Keratinocyte (primary cell): ENCODE measurements around the gene RRP9. TPM values are rescaled to one million over a fixed set of nuclear protein-coding genes. Genes with fewer than 3 reads are reported as not detected.

ENCODE experiments used
- DNase-seq: peaks from one replicate; pipeline ENCODE4 v3.0.0-alpha.2; 2011; ENCODE audit warnings: low read depth, missing footprints, low spot score
- FAIRE-seq: peaks from 2 replicates; lab custom pipeline; 2011; peaks lifted over from hg19 to GRCh38; lab: Jason Lieb, UNC
- H2AFZ ChIP-seq: 2 replicates; pipeline ENCODE4 v1.6.0; 2012; ENCODE audit warnings: low read length, control low read depth, inconsistent platforms; ENCODE audit not compliant: control insufficient read depth
- H3K27ac ChIP-seq: 2 replicates; pipeline ENCODE4 v1.5.1; 2011; ENCODE audit warnings: low read length; ENCODE audit not compliant: control insufficient read depth, insufficient read depth
- H3K27me3 ChIP-seq: 3 replicates; pipeline ENCODE4 v1.6.0; 2011; ENCODE audit warnings: low read length; ENCODE audit not compliant: control insufficient read depth, insufficient read depth; ENCODE audit errors: extremely low read depth
- H3K36me3 ChIP-seq, 2 experiments: 2 replicates in 1 of 2; 3 replicates in 1 of 2; pipeline ENCODE4 v1.5.1; 2011; ENCODE audit warnings: low read length in 2 of 2, mild to moderate bottlenecking in 1 of 2; ENCODE audit not compliant: control insufficient read depth in 2 of 2, insufficient read depth in 2 of 2; ENCODE audit errors: extremely low read depth in 1 of 2
- H3K4me1 ChIP-seq: 3 replicates; pipeline ENCODE4 v1.5.1; 2011; ENCODE audit warnings: low read length; ENCODE audit not compliant: control insufficient read depth, insufficient read depth; ENCODE audit errors: extremely low read depth
- H3K4me2 ChIP-seq: 3 replicates; pipeline ENCODE4 v1.6.0; 2011; ENCODE audit warnings: low read depth, low read length; ENCODE audit not compliant: control insufficient read depth, insufficient read depth; ENCODE audit errors: extremely low read depth
- H3K4me3 ChIP-seq, 3 experiments: fragments of 200-600 bp in 1 of 3; sonication (generic) in 1 of 3; 2 replicates in 2 of 3; 3 replicates in 1 of 3; pipeline ENCODE4 v1.5.1; 2011 to 2016; ENCODE audit warnings: low read length in 3 of 3, mild to moderate bottlenecking in 3 of 3, control low read depth in 2 of 3, inconsistent platforms in 1 of 3, low read depth in 1 of 3, mixed read lengths in 1 of 3, mixed run types in 1 of 3, moderate library complexity in 1 of 3; ENCODE audit not compliant: control insufficient read depth in 2 of 3, insufficient read depth in 2 of 3; ENCODE audit errors: extremely low read depth in 1 of 3
- H3K79me2 ChIP-seq: 2 replicates; pipeline ENCODE4 v1.6.0; 2012; ENCODE audit warnings: low read length; ENCODE audit not compliant: control insufficient read depth, insufficient read depth
- H3K9ac ChIP-seq: 3 replicates; pipeline ENCODE4 v1.6.0; 2011; ENCODE audit warnings: low read length; ENCODE audit not compliant: control insufficient read depth, insufficient read depth; ENCODE audit errors: extremely low read depth
- H3K9me1 ChIP-seq: 3 replicates; pipeline ENCODE4 v1.6.0; 2011; ENCODE audit warnings: low read length; ENCODE audit not compliant: control insufficient read depth, insufficient read depth; ENCODE audit errors: extremely low read depth
- H3K9me3 ChIP-seq: 2 replicates; pipeline ENCODE4 v1.5.1; 2012; ENCODE audit warnings: low read depth, low read length; ENCODE audit not compliant: control insufficient read depth
- H4K20me1 ChIP-seq: 3 replicates; pipeline ENCODE4 v1.6.0; 2011; ENCODE audit warnings: low read length; ENCODE audit not compliant: control insufficient read depth, insufficient read depth; ENCODE audit errors: extremely low read depth
- CTCF ChIP-seq, 3 experiments: IDR thresholded peaks in 1 of 3; conservative IDR thresholded peaks in 1 of 3; optimal IDR thresholded peaks in 1 of 3; 2 replicates in 2 of 3; 3 replicates in 1 of 3; pipeline versions ENCODE3 to v1.5.1; 2011; ENCODE audit warnings: low read length in 3 of 3, mild to moderate bottlenecking in 3 of 3, moderate library complexity in 2 of 3, control low read depth in 1 of 3, inconsistent platforms in 1 of 3; ENCODE audit not compliant: insufficient read depth in 2 of 3; ENCODE audit errors: extremely low read depth in 1 of 3
- EZH2 ChIP-seq: IDR thresholded peaks from one replicate; pipeline ENCODE4 v1.6.1; 2012; ENCODE audit warnings: inconsistent platforms, mild to moderate bottlenecking, low read length, moderate library complexity
- dilution Hi-C: fragments of 300-500 bp; cut with MboI; formaldehyde crosslinking; loops from one replicate; pipeline ENCODE4 v1.7.0; 2020; ENCODE audit warnings: low sequenced_read_pairs; ENCODE audit not compliant: extremely low pct_ligation_motif_present
- polyA plus RNA-seq, 5 experiments: library from polyadenylated mRNA; depleted of rRNA in 3 of 5; stranded (reverse) in 3 of 5; stranded (forward) in 1 of 5; unstranded in 1 of 5; fragments of >200 nt; gene quantifications; 1 replicate in 1 of 5; 2 replicates in 3 of 5; 3 replicates in 1 of 5; pipeline versions ENCODE4 v1.2.1 to v1.2.3, GENCODE V29; 2011 to 2012; ENCODE audit warnings: missing spikeins in 2 of 5, low read depth in 1 of 5, low replicate concordance in 1 of 5

RRP9 gene
- polyA plus RNA-seq, 1 donor (not counting 4 experiments of a cell fraction or from before 2014, with no cell fraction given): 21.8 TPM

- TF ChIP-seq EZH2 (no peak), CTCF (optimal IDR thresholded peaks at IDR 0.05 in 1 of 3, IDR thresholded peaks at IDR 0.05 in 1 of 3, conservative IDR thresholded peaks at IDR 0.05 in 1 of 3; ENCODE audit: extremely low read depth in 1 of 3, insufficient read depth in 2 of 3, low read length in 3 of 3) (no peak)
- peaks cover 21% of the 10 kb centered on the region for H3K79me2 ChIP-seq
- dilution Hi-C loops: no loop called here
- H2AFZ ChIP-seq: no peak overlapping the region
- H3K27me3 ChIP-seq: no peaks in the 10 kb centered on the region
- H3K4me2 ChIP-seq: no peak overlapping the region
- H4K20me1 ChIP-seq: no peaks in the 10 kb centered on the region
- no peak overlapping the region for H3K9ac ChIP-seq
- H3K4me3 ChIP-seq: no peak overlapping the region
- H3K4me1 ChIP-seq: peaks cover 22% of the 10 kb centered on the region
- H3K27ac ChIP-seq: no peak overlapping the region
- FAIRE-seq (no peak), DNase-seq (no peak)
- H3K9me3 ChIP-seq: no peaks in the 10 kb centered on the region
- peaks cover 2% of the 10 kb centered on the region for H3K9me1 ChIP-seq
- peaks cover 1 to 4% of the 10 kb centered on the region in 2 experiments for H3K36me3 ChIP-seq
These were observed 2.8 kb upstream of the RRP9 start for GRCh38 chr3:51944451-51945021.

DNA sequence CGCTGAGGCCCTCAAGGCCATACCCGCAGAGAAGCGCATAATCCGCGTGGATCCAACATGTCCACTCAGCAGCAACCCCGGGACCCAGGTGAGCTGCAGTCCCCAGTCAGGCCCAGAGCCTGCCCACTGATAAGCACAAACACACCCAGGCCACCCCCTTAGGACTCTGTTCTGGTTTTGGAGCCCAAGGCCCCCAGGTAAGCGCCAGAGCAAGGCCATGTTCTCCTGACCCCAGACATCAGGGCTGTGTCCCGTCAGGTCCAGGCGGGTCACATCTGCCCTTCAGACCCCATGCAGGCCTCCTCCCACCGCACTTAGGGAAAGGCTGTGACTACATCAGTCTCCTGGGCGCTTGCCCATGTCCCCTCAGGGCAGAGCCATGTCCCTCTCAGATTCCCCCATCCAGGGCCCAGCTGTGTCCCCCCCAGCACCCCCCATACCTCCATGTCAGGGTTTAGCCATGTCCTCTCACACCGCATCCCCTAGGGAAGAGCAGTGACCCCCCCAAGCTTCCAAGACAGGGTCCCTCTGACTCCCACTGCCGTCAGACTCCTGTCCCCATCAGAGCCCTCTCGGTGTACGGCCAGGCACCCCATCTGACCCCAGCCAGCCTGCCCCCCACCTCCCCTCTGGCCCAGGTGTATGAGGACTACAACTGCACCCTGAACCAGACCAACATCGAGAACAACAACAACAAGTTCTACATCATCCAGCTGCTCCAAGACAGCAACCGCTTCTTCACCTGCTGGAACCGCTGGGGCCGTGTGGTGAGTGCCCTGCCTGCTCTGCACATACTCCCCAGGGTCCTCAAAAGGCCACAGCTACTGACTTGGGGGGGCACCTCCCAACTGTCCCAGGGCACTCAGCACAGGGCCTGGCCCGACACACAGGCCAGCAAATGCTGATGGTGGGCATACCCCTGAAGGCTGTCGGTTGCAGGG lies 2.0 kb upstream of the RRP9 start:
- Histone ChIP-seq H3K4me2 (no peak overlapping the region), H3K27me3 (no peaks in the 10 kb centered on the region), H2AFZ (no peak overlapping the region), H3K9me3 (no peaks in the 10 kb centered on the region), H4K20me1 (no peaks in the 10 kb centered on the region), H3K9me1 (peaks cover 2% of the 10 kb centered on the region), H3K9ac (no peak overlapping the region), H3K4me3 (no peak overlapping the region), H3K4me1 (peaks cover 22% of the 10 kb centered on the region), H3K36me3 (peaks cover 2 to 5% of the 10 kb centered on the region in 2 experiments), H3K27ac (no peak overlapping the region), H3K79me2 (peaks cover 28% of the 10 kb centered on the region)
- dilution Hi-C loops: no loop called here
- TF ChIP-seq EZH2 (no peak), CTCF (optimal IDR thresholded peaks at IDR 0.05 in 1 of 3, IDR thresholded peaks at IDR 0.05 in 1 of 3, conservative IDR thresholded peaks at IDR 0.05 in 1 of 3; ENCODE audit: extremely low read depth in 1 of 3, insufficient read depth in 2 of 3, low read length in 3 of 3) (no peak)
- DNase-seq (no peak), FAIRE-seq (no peak)
